Activated CD8-positive, alpha-beta memory T cell treated with anti-CD3 and anti-CD28 coated beads, Interleukin-2, amount 50 U/mL, for 24 hours (primary cell): Measurements from ENCODE around the gene KDM3B.

Experiments used
- DNase-seq: peaks from one replicate; pipeline ENCODE4 v3.0.0-alpha.2; 2020; ENCODE audit errors: extremely low read depth

Gene KDM3B

GRCh38 chr5:138450971-138451370 lies 98.5 kb downstream of the KDM3B start:
- DNase-seq, result no peak

- no peak for DNase-seq
Measured at GRCh38 chr5:138452720-138453119, 100.2 kb downstream of the KDM3B start.

- DNase-seq, result no peak
Measured at GRCh38 chr5:138453590-138453989, 101.1 kb downstream of the KDM3B start.

- no peak for DNase-seq
Measured at GRCh38 chr5:138454121-138454520, 101.6 kb downstream of the KDM3B start.

- no peak for DNase-seq
Measured at GRCh38 chr5:138455232-138455930, 102.9 kb downstream of the KDM3B start.

GRCh38 chr5:138457531-138458275 lies 105.2 kb downstream of the KDM3B start:
- no peak for DNase-seq

GRCh38 chr5:138458384-138458783 lies 105.9 kb downstream of the KDM3B start:
- no peak for DNase-seq

- no peak for DNase-seq
Measured at GRCh38 chr5:138458856-138459255, 106.4 kb downstream of the KDM3B start.

GRCh38 chr5:138459311-138459933 lies 106.9 kb downstream of the KDM3B start:
- peak; percentile 72 for DNase-seq

- DNase-seq, result no peak
Measured at GRCh38 chr5:138460032-138460693, 107.7 kb downstream of the KDM3B start.

- DNase-seq, result no peak
Measured at GRCh38 chr5:138461343-138462125, 109.0 kb downstream of the KDM3B start.

- no peak for DNase-seq
Measured at GRCh38 chr5:138463419-138464007, 111.0 kb downstream of the KDM3B start.

- peak; percentile 70 for DNase-seq
Measured at GRCh38 chr5:138464008-138464387, 111.5 kb downstream of the KDM3B start.

- peak; percentile 93 for DNase-seq
Measured at GRCh38 chr5:138464388-138465260, 112.1 kb downstream of the KDM3B start.

GRCh38 chr5:138465261-138466124 lies 113.0 kb downstream of the KDM3B start, which contains the start of gene EGR1:
EGR1 (plus strand) TSS chr5:138465479; CDS start chr5:138465762, 283 bp downstream.
- peak; percentile 88 for DNase-seq

- no peak for DNase-seq
Measured at GRCh38 chr5:138466125-138466899, 113.8 kb downstream of the KDM3B start.

GRCh38 chr5:138466900-138467710 lies 114.6 kb downstream of the KDM3B start:
- DNase-seq, result no peak
